Measurements from ENCODE around the gene EDAR.

GRCh38 chr2:109018452-109018851, 29.4 kb upstream of the EDAR start:
- TF ChIP-seq POLR2A (IDR thresholded peaks at IDR 0.05; ENCODE audit: low read depth, low read length) (no peak), FOS (IDR thresholded peaks at IDR 0.05; ENCODE audit: low read depth, low read length) (no peak)

Data from IMR-90 (cell line).